HG02610 (cell line): ENCODE results near the gene CNNM3.

ENCODE experiments used
- ATAC-seq: cut with Tn5 transposase; IDR thresholded peaks from one replicate; pipeline ENCODE4 v1.9.1; 2021; ENCODE audit warnings: mild to moderate bottlenecking, moderate library complexity; ENCODE audit not compliant: unreplicated experiment

CNNM3 gene

DNA sequence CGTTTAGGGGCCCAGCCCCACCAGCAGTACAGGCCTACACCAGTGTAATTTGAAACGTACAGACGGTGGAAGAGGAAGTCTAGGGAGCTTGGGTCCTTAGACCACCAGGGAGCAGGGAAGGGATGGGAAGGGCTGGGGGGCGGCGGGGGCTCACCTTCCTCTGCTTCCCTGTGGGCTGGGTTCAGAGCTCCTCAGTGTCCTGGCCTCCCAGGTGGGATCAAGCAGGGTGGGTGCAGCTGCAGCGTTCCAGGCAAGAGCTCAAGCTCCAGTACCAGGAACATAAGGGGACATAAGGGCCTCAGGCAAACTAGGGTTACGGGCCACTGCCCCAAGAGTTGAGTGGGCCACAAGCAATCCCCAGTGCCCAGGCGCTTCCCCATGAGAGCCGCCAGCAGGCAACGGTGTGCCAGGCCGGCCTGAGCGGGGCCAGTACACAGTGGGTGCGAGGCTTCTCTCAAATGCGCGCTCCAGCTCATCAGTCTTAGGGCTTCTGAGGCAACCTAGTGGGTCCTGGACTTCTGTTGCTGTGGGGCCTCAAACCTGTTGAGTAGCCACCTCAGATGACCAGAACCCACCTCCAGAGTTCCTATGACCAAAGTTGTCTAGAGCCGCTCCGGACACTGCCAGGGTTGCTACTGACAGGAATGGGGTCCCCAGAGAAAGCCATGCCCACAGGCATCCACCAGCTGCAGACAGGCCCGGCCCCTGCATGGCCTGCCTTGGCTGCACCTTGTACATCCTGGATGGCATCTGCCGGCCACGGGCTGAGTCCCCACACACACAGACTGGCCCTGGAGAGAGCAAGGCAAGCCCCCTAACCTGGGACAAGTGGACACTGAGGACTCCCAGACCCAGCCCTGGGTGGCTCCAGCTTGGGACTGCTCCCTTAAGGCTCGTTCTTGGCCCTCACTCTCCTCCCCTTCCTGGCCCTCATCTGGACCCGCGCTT lies 22.6 kb downstream of the CNNM3 start:
- ATAC-seq, result no peak

DNA sequence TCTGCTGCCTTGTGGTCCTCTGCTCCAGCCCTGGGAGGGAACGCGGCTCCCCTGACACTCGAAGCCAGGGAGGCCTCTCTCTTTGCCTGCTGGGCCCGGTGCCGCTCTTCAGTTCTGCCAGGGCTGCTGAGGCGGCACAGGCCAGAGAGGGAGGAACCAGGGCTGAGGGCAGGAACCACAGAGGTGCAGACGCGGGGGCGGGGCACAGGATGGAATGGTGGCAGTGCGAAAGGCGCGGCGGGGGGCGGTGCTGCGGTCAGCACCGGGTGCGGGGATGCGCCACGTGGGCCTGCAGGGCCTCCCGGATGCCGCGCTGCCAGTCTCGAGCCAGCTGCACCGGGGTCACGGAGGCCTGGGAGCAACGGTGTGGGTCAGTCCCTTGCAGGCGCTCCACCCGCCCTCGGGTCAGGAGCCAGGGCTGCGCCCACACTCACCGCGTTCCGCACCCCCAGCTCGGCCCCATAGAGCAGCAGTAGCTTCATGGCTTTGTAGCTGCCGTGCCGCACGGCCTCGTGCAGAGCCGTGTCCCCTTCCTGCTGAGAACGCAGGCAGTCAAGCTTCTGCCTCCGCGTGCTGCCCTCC lies 23.3 kb downstream of the CNNM3 start:
- no peak for ATAC-seq

DNA sequence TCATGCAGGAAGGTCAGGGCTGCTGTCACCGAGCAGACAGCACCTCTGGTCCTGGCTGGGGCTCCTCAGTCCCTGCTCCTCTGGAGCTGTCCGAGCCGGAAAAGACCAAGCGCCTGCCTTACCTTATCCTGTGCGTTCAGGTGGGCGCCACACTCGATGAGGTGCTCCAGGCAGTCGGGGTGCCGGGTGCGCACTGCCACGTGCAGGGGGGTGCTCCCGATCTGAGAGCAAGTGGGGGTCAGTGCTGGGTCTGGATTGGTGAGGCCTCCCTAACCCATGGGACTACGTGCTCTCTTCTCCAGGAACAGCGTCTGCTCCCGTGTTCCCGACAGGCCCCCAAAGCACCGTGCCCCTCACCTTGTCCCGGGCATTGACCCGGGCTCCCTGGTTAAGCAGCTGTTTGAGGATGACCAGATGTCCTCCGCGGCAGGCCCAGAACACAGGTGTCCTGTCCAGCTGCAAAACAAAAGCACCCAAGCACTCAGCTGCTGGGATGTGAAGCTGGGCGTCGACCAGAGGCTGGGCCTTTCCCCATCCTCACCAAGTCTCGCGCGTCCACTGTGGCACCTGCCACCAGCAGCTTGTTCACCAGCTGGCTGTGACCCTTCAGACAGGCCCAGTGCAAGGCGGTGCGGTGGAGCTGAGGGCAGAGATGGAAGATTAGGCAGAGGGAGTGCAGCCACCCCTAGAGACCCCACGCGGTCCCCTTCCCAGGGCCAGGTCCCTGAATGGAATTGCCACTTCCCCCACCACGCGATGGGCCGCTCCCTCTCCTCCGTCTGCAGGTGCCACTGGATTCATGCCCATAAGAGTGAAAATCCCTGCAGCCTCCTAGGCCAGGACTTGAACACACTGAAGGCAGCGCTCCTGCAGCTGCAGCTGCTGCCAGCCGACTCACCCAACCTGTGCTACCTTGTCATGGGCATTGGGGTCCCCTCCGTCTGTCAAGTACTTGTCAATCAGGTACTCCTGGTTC lies 24.1 kb downstream of the CNNM3 start:
- ATAC-seq, result no peak

DNA sequence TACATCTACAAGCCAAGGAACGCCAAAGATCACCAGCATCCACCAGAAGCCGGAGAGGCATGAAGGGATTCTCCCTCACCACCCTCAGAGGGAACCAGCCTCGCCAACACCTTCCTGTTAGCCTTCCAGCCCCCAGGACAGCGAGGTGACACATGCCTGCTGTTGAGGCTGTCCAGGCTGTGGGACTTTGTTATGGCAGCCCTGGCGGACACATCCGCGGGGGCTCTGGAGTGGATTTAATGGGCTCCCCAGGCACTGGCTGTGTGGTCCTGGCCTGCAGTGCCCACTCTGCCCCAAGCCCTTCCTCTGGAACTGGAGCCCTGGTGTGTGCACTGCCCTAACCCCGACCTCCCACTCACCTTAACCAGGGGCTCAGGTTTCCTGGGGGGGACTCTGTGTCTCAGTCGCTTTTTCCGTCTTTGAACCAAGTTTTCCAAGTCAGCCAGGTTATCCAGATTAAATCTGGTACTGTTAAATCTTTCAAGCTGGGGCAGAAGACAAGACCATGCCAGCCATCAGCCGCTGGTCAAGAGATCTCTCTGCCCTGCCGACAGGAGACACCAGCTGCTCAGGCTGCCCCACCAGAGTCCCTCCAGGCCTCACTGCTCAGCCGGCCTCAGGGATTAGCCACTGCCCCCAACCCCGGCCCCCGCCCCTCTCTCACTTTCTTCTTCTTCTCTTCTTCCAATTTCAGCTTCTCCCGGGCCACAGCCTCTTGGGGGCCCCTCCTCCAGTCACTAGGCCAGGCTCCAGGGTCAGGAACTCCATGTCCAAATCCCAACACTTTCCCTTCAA lies 25.8 kb downstream of the CNNM3 start:
- ATAC-seq, result no peak

DNA sequence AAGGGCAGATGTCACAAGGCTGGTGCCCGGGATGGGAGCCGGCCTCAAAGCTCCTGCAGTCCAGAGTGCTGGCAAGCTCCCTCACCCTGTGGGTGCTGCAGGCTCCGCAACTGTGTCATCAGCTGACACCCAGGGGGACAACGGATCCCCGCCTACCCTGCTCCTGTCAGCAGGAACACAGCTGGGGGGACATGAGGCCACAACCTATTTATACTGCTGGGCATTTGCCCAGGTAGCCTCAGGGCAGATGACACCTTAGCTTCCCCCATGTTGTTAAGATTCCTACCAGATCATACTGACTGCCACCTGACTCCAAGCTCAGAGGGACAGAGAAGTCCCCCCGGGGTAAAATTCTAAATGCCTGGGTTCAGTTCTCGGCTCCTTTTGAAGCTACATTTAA lies 26.5 kb downstream of the CNNM3 start:
- no peak for ATAC-seq

DNA sequence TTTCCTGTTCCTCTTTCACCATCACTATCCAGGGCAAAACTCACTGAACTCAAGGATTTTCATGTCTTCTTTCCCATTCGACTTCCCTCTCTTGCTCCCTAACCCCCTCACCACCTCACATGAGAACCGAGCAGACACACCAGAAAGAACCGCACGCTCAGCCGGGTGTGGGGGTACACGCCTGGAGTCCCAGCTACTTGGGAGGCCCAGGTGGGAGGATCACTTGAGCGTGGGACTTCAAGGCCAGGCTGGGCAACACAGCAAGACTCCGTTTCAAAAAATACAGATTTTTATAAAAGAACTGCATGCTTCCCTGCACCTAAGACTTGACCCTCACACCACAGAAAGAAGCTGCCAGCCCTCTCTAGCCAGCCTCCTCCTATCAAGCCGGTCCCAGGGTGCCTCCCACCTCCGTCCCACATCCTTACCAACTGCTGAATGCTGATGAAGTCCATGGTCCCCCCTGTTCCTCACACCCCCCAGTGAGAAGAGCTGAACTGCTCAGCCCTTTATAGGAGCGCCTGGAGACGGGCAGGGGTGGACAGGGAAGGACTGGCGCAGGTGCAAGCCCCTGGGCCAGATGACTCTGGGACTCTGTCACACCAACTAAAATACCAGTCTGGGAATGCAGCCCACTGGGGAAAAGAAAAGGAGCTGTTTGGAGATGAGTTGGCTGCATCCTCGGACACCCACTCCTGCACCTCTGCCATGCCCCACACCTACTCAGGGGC lies 27.6 kb downstream of the CNNM3 start, which contains the start of gene ANKRD23:
TSS of gene ANKRD23 (minus strand) at position 484 of the 731 bp plus-strand sequence. CDS start at position 455, 29 bp downstream.
- no peak for ATAC-seq

DNA sequence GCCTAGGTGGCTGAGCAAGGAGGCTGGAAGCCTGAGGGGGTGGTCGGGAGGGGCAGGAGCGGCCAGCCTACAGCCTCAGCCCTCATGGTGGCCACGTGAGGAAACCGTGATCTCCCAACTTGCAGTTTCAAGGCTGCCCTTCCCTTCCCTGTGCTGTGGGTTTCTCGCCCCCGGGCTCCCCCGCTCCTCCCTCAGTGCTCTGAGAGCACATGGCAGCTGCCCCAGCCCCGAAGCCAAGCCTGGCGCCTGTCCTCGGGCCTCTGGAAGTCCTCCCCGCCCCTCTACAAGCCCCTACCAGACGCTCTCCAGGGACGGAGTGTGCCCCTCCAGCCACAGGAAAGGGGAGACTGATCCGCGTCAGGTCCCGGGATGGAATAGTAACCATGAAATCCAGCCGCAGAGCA lies 28.3 kb downstream of the CNNM3 start:
- ATAC-seq, result no peak

DNA sequence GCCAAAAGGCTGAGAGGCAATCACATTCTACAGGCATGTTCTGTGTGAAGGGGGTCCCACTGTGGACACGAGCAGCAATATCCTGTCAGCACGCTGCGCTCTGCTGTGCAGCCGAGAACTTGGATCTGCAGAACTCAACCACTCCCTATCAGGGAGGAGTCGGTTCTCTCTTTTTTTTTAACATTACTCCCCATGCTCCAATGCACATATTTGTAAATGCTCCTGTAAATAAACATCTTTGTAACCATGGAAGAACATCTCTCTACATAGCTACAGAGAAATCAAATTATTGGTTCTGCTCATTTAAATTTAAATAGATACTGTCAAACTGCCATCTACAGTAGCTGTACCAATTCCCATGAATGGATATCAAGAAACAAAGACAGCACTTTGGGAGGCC lies 30.8 kb downstream of the CNNM3 start:
- ATAC-seq, result no peak

DNA sequence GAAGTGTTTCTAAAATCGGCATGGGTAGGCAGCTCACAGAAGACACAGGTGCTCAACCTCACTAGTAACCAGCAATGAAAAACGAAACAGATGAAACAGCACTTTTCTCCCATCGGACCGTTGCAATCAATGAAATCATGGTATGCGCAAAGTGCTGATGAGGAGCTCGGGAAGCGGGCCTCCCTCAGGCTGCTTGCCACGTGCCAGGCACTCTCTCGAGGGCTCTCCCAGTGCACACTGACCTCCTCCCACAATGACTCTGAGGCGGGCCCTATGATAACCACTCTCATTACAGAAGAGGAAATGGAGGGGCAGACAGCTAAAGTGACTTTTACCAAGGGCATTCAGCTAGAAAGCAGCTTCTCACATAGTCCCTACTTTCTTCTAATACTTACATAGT lies 31.5 kb downstream of the CNNM3 start:
- no peak for ATAC-seq

DNA sequence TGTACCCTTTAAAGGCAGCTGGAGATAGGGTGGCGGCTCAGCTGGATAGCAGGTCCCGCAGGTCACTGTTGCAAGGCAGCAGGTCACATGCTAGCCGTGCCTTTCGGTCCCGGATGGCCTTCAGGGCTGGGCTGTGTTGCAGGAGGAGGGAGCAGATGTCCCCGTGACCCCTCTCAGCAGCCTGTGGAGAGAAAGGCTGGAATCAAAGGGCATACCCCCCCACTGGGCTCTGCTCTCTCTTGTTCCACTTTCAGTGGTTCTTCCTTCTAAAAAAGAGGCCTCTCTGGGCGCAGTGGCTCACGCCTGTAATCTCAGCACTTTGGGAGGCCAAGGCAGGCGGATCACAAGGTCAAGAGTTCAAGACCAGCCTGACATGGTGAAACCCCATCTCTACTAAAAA lies 32.2 kb downstream of the CNNM3 start:
- ATAC-seq, result no peak

DNA sequence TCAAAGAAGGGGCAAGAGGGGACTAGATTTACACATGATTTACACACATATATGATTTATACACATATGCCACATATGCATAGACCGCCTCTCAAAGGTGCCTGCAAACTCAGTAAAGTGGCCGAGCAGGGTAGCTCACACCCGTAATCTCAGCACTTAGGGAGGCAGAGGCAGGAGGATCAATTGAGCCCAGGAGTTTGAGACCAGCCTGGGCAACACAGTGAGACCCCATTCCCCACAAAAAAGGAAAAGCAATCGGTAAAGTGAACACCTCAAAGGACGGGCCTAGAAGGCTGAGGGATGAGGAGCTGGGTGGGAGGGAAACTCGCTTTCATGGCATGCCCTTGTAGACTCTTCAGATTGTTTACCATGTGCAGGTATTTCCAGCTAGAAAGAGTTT lies 36.6 kb downstream of the CNNM3 start:
- no peak for ATAC-seq

DNA sequence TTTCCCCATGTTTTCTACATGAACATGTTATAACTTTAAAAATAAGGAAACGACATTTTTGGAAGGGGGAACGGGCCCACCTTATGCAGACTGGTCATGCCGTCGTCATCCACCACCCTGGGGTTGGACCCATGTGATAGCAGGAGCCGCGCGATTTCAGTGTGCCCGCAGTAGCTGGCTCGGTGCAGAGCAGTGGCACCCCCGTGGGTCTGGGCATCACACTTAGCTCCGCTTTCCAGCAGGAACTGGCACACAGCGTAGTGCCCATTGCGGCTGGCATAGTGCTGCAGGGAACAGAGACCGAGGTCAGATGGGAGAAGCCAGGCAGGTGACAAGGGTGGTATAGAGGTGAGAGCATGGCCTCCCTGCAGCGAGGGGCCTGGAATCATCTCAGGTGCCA lies 37.3 kb downstream of the CNNM3 start:
- ATAC-seq, result no peak

DNA sequence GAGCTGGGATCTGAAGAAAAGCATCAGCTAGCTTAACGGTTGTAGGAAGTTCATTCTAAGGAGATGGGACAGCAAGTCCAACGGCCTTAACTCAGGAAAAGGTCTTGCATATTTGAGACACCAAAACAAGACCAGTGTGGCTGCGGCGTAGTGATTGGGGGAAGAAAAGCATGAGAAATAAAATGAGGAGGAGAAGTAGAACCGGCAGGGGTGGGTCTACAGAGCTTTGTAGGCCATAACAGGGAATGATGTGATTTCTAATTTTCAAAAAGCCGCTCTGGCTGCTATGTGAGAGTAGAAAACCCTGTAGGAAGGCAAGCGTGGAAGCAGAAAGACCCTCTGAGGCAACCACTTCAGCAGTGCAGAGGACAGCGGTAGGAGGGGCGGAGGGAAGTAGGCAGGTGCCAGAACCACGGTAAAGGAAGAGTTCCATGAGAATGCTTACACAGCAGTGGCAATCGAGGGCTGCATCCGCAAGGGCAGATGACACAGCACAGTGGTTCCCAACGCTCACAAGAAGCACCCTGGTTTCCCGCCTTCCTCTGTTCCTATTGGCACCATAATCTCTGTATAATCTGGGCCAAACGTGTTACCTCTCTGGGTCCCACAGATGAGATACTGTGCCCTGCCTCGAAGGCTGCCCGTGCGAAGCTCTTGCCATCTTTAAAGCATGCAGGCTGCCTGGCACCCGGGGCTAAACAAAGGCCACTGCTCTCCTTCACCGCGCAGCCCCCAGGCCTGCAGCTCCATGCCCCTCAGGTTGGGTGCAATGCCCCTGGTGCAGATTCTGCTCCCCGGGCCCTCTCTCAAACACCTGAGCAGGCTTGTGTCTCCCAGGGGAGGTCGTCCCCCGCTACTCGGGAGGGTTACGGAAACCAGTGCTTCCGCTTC lies 41.0 kb downstream of the CNNM3 start:
- peak; percentile 11 for ATAC-seq

DNA sequence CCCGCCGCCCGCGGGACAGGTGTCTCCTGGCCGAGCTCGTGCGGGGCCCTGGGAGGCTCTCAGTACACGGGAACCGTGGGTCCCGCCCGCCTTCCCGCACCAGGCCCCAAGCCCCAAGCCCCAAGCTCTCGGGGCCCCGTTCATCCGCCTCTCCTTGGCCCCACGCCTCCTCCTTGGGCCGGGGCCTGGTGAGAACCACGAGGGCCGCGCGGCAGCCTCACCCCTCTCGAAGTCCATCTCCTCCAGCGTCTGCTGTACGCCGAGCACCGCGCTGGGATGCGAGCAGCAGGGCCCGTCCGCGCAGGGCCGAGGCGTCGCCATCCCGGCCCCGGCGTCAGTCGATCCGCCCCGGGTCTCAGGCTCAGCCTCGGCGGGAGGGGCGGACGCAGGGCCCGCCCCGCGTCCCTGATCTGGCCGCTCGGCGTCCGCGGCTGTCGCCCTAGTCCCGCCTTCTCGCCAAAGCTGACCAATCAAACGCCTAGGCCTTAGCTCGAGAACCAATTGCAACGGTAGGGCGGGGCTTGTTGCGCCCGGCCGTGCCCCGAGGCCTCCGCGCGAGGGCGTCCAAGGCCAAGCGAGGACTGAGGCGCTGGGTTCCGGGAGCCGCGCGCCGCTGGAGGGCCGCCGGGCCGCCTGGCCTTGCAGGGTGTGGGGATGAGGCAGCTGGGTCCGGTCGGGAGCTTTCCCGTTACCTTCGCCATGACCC lies 41.8 kb downstream of the CNNM3 start, which contains the start of gene ANKRD39:
TSS of gene ANKRD39 (minus strand) at position 350 of the 706 bp plus-strand sequence. CDS start at position 321, 29 bp downstream.
- peak; percentile 96 for ATAC-seq

DNA sequence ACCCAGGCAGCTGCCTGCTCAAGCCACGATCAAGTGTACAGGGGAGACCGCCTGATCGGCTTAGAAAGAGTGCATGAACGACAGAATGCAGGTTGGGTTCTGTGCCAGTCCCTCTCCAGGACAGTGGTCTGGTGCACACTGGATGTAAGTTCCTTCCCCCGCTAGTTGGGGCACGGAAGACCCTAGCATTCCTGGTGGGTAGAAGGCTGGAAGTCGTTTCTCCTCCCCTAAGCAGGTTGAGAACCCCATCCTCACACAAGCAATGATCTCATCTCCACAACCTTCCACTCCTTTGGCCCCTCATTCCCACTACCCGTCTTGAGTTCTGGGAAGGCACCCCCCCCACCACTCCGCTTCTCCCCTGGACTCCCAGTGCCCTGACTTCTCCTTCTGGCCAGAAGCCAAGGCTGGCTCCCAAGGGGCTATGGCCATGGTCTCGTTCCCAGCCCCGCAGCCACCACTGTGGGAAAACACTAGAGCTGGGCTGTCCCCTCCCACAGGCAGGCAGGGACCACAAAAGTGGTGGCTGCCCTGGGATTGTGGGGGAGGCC lies 43.1 kb downstream of the CNNM3 start:
- ATAC-seq, result no peak

DNA sequence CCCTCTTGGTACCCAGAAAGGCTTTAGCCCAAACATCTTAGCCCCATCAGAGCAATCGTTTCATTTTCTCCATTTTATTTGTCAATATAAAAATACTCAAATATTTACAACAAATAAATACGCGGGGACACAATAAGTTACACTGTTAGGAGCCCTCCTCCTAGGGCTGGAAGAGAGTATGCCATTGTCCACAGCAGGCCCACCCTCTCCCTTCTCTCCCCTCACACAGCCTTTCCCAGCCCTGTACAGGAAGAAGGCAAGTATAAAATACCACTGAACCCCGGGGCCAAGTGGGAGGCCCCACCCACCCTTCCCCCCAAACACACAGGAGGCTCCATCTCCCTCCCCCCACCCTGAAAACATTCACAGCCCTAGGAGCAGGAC lies 43.6 kb downstream of the CNNM3 start:
- ATAC-seq, result no peak
